Epithelial cell of prostate (primary cell): ENCODE results near the gene PCDHGB4.
"Not testable (repeated sequence)": the region's sequence is repeated elsewhere in the genome, so short reads cannot be mapped to it uniquely, and the experiment has no call there.

Source experiments
- DNase-seq: peaks from one replicate; pipeline ENCODE4 v3.0.0-alpha.2; 2011; ENCODE audit warnings: low read depth, low spot score
- H3K27ac ChIP-seq: fragments of 450-650 bp; 2 replicates; pipeline ENCODE4 v1.5.1; 2017; ENCODE audit warnings: mild to moderate bottlenecking

Gene PCDHGB4

GRCh38 chr5:141387557-141388311 lies at the start of gene PCDHGB4:
TSS of gene PCDHGB4 (plus strand) at chr5:141387698. CDS start at chr5:141387885, 187 bp downstream.
- not testable (repeated sequence) for H3K27ac ChIP-seq, DNase-seq

- no peak for DNase-seq
- no peak within 1 kb of the TSS for H3K27ac ChIP-seq
These were observed 48.8 kb upstream of the PCDHGB4 start, which contains the start of gene PCDHGA2 for GRCh38 chr5:141338538-141339306. TSS of gene PCDHGA2 (plus strand) at chr5:141338760.

- H3K27ac ChIP-seq, DNase-seq: not testable (repeated sequence)
These were observed 46.6 kb upstream of the PCDHGB4 start for GRCh38 chr5:141340781-141341354.

DNA sequence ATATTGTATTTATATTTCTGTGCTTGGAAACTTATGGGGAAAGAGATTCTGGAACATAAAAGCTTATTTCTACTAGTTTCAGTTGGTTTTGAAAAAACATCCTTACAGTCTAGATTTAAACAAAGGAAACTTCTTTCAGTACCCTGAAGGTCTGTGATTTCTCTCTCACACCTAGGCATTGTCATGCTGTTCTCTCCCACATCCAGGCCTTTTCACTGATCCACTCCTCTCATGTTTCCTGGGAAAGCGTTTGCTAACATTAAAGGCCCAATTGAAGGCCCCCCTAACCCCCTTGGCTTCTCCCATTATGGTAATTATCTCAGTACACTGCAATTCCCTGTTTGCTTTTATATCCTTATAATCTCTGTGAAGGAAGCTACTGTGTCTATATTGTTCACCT lies 44.7 kb upstream of the PCDHGB4 start:
- no peak for DNase-seq
- no peak overlapping the region for H3K27ac ChIP-seq

GRCh38 chr5:141343242-141343952 lies 44.1 kb upstream of the PCDHGB4 start, which contains the start of gene PCDHGA3:
TSS of gene PCDHGA3 (plus strand) at chr5:141343829. CDS start at chr5:141344034, 205 bp downstream.
- H3K27ac ChIP-seq = no peak within 1 kb of the TSS
- no peak for DNase-seq

- no peak overlapping the region for H3K27ac ChIP-seq
- no peak for DNase-seq
These were observed 43.5 kb upstream of the PCDHGB4 start for GRCh38 chr5:141343953-141344463.

GRCh38 chr5:141345327-141345726 lies 42.2 kb upstream of the PCDHGB4 start:
- DNase-seq = no peak
- no peak overlapping the region for H3K27ac ChIP-seq

- not testable (repeated sequence) for DNase-seq, H3K27ac ChIP-seq
These were observed 41.5 kb upstream of the PCDHGB4 start for GRCh38 chr5:141346017-141346416.

DNA sequence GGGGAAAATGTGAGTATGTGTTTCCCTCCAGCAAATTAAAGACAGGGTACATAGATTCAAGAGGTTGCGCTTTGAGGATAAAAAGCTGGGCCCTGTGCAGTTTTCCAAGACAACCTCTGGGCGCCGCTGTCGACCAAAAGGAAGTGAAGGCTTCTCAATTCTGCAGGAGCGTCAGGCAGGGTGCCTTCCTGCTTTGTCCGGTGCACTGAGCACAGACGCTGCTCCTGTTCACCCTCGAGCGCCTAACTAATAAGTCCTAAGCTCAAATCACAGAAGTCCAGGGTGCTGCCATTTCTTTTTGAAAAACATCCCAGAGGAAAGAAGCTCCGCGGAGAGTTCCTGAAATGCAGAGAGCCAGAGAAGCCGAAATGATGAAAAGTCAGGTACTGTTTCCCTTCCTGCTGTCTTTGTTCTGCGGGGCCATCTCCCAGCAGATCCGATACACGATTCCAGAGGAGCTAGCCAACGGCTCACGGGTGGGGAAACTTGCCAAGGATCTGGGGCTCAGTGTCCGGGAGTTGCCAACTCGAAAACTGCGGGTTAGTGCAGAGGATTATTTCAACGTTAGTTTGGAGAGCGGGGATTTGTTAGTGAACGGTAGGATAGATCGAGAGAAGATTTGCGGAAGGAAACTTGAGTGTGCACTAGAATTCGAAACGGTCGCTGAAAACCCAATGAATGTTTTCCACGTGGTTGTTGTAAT lies 37.4 kb upstream of the PCDHGB4 start, which contains the start of gene PCDHGB1:
Gene PCDHGB1, plus strand, starts transcription at position 183 of the 703 bp plus-strand sequence. Its CDS starts 162 bp downstream, at position 345.
- DNase-seq = no peak

GRCh38 chr5:141351591-141351990 lies 35.9 kb upstream of the PCDHGB4 start:
- no peak for DNase-seq
- H3K27ac ChIP-seq = no peak overlapping the region

More for the DNA sequence above, 37.4 kb upstream of the PCDHGB4 start, which contains the start of gene PCDHGB1:
- H3K27ac ChIP-seq = no peak within 1 kb of the TSS

- no peak for DNase-seq
- no peak within 1 kb of the TSS for H3K27ac ChIP-seq
These were observed 32.5 kb upstream of the PCDHGB4 start, which contains the start of gene PCDHGA4 for GRCh38 chr5:141354900-141355469. TSS of gene PCDHGA4 (plus strand) at chr5:141355021. CDS start at chr5:141355108, 87 bp downstream.

DNA sequence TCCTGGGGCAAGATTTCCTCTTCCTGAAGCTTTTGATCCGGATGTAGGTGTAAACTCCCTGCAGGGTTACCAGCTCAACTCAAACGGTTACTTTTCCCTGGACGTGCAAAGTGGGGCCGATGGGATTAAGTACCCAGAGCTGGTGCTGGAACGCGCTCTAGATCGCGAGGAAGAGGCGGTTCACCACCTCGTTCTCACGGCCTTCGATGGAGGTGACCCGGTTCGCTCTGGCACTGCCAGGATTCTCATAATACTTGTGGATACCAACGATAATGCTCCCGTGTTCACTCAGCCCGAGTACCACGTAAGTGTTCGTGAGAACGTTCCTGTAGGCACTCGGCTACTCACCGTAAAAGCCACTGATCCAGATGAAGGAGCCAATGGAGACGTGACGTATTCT lies 31.9 kb upstream of the PCDHGB4 start:
- H3K27ac ChIP-seq = no peak overlapping the region
- no peak for DNase-seq

GRCh38 chr5:141356133-141356532 lies 31.4 kb upstream of the PCDHGB4 start:
- H3K27ac ChIP-seq = no peak overlapping the region
- no peak for DNase-seq

- H3K27ac ChIP-seq = no peak overlapping the region
- DNase-seq = no peak
These were observed 30.5 kb upstream of the PCDHGB4 start for GRCh38 chr5:141356950-141357349.

DNA sequence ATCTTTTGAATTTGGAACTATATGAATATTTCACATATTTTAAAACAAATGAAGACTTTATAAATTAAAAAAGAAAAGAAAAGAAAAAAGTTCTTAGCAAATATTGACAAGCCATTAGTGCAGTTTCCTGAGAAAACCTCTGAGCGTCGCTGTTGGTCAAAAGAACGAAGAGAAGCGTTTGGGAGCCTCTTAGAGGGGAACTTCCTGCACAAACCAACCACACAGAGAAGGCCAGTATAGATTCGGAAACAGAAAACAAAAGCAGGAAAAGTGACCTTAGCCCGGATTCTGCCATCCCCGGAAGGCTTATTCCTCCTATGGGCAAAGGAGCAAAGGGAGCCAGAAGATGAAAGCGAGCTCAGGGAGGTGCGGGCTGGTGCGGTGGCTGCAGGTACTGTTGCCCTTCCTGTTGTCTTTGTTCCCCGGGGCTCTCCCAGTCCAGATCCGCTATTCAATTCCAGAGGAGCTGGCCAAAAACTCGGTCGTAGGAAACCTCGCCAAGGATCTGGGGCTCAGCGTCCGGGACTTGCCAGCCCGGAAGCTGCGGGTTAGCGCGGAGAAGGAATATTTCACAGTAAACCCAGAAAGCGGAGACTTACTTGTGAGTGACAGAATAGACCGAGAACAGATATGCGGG lies 27.6 kb upstream of the PCDHGB4 start, which contains the start of gene PCDHGB2:
Gene PCDHGB2, plus strand, starts transcription at position 205 of the 637 bp plus-strand sequence. Its CDS starts 142 bp downstream, at position 347.
- H3K27ac ChIP-seq = no peak within 1 kb of the TSS
- DNase-seq = no peak

DNA sequence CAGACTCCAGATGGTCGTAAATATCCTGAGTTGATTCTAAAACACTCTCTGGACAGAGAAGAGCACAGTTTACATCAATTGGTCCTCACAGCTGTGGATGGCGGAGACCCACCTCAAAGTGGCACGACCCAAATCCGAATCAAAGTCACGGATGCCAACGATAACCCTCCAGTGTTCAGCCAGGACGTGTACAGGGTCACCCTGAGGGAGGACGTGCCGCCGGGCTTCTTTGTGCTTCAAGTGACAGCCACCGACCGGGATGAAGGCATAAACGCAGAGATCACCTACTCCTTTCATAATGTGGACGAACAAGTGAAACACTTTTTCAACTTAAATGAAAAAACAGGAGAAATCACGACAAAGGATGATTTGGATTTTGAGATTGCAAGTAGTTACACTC lies 26.8 kb upstream of the PCDHGB4 start:
- H3K27ac ChIP-seq = no peak overlapping the region
- no peak for DNase-seq

DNA sequence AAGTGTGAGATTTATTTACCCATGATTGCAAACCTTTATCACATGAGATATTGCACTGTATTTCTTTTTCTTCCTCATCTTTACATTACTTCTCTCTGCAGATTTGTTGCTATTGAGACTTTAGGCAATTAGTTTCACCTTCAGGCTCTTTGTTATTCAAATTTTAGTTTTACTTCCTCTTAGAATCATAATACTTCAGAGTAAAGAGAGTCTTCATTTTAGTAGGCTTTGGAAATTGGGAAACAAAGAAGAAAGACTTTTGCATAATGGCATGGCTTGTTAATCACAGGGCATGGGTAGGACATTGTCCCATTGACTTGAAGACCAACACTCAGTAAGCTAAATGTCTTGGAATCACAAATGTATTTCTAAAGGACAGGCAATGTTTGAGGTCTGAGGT lies 24.8 kb upstream of the PCDHGB4 start:
- no peak overlapping the region for H3K27ac ChIP-seq
- no peak for DNase-seq

DNA sequence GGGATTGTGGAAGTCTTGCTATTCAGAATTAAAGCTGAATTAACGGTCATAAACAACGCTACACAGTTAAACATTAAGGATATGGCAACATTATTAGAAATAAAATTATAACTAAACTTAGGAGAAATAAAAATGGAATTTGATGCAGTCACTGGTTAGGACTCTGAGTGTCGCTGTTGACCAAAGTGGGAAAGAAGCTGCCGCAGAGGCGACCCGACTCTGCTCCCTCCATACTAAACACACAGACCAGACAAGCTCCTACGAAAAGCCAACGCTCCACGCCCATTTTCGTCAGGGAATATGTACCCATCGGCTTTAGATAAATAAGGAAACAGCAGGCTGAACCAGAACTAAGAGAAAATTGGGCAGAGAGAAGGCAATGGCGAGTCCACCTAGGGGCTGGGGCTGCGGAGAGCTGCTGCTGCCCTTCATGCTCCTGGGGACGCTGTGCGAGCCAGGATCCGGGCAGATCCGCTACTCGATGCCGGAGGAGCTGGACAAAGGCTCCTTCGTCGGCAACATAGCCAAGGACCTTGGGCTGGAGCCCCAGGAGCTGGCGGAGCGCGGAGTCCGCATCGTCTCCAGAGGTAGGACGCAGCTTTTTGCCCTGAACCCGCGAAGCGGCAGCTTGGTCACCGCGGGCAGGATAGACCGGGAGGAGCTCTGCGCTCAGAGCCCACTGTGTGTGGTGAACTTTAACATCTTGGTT lies 23.4 kb upstream of the PCDHGB4 start, which contains the start of gene PCDHGA5:
Gene PCDHGA5, plus strand, starts transcription at position 211 of the 709 bp plus-strand sequence. Its CDS starts 169 bp downstream, at position 380.
- H3K27ac ChIP-seq = no peak within 1 kb of the TSS
- no peak for DNase-seq
